Measurements from ENCODE around the gene SIKE1. TPM values are rescaled to one million over a fixed set of nuclear protein-coding genes. Genes with fewer than 3 reads are reported as not detected.

SIKE1 gene
- total RNA-seq, 1 donor from 2014 or later: 45.3 TPM

GRCh38 chr1:114771992-114772391 is 8.5 kb downstream of the SIKE1 start:
- H3K4me3 ChIP-seq (ENCODE audit: low read depth, low read length): no peak overlapping the region
- H3K36me3 ChIP-seq (ENCODE audit: control insufficient read depth, insufficient read depth, low read length): peaks cover 3% of the 10 kb centered on the region
- DNase-seq (ENCODE audit: low read depth): no peak
- H3K27me3 ChIP-seq (ENCODE audit: control insufficient read depth, insufficient read depth, low read length): no peaks in the 10 kb centered on the region
- TF ChIP-seq, protein P1, sequence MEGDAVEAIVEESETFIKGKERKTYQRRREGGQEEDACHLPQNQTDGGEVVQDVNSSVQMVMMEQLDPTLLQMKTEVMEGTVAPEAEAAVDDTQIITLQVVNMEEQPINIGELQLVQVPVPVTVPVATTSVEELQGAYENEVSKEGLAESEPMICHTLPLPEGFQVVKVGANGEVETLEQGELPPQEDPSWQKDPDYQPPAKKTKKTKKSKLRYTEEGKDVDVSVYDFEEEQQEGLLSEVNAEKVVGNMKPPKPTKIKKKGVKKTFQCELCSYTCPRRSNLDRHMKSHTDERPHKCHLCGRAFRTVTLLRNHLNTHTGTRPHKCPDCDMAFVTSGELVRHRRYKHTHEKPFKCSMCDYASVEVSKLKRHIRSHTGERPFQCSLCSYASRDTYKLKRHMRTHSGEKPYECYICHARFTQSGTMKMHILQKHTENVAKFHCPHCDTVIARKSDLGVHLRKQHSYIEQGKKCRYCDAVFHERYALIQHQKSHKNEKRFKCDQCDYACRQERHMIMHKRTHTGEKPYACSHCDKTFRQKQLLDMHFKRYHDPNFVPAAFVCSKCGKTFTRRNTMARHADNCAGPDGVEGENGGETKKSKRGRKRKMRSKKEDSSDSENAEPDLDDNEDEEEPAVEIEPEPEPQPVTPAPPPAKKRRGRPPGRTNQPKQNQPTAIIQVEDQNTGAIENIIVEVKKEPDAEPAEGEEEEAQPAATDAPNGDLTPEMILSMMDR (IDR thresholded peaks at IDR 0.05; ENCODE audit: insufficient read depth, low read length, severe bottlenecking): no peak
- FAIRE-seq: no peak

DNA sequence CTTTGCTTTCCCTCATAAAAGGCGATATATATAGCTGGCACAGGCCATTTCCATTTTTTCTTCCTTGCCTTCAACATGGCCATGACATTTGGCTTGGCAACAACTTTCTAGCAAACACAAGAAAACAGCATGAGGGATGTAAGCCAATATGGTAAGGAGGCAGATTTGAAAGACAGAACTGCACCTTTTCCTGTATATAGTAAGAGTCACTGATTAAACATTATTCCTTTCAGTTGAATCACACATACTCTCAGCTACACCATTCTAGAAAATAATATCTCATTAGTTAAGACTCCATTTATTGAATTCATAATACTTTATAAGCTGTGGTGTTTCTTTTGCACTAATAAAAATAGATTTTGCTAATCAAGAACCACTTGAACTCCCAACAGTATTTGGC is 9.5 kb downstream of the SIKE1 start:
- DNase-seq (ENCODE audit: low read depth) (peak; percentile 53), FAIRE-seq (no peak)
- Histone ChIP-seq H3K27me3 (ENCODE audit: control insufficient read depth, insufficient read depth, low read length) (no peaks in the 10 kb centered on the region), H3K36me3 (ENCODE audit: control insufficient read depth, insufficient read depth, low read length) (peaks cover 3% of the 10 kb centered on the region), H3K4me3 (ENCODE audit: low read depth, low read length) (no peak overlapping the region)
- TF ChIP-seq, protein P1 (IDR thresholded peaks at IDR 0.05; ENCODE audit: insufficient read depth, low read length, severe bottlenecking): no peak

GRCh38 chr1:114764689-114765088 is 15.8 kb downstream of the SIKE1 start:
- no peaks in the 10 kb centered on the region for H3K27me3 ChIP-seq (ENCODE audit: control insufficient read depth, insufficient read depth, low read length)
- TF ChIP-seq, protein P1 (IDR thresholded peaks at IDR 0.05; ENCODE audit: insufficient read depth, low read length, severe bottlenecking): no peak
- H3K36me3 ChIP-seq (ENCODE audit: control insufficient read depth, insufficient read depth, low read length): no peaks in the 10 kb centered on the region
- FAIRE-seq: no peak
- no peak overlapping the region for H3K4me3 ChIP-seq (ENCODE audit: low read depth, low read length)
- no peak for DNase-seq (ENCODE audit: low read depth)

DNA sequence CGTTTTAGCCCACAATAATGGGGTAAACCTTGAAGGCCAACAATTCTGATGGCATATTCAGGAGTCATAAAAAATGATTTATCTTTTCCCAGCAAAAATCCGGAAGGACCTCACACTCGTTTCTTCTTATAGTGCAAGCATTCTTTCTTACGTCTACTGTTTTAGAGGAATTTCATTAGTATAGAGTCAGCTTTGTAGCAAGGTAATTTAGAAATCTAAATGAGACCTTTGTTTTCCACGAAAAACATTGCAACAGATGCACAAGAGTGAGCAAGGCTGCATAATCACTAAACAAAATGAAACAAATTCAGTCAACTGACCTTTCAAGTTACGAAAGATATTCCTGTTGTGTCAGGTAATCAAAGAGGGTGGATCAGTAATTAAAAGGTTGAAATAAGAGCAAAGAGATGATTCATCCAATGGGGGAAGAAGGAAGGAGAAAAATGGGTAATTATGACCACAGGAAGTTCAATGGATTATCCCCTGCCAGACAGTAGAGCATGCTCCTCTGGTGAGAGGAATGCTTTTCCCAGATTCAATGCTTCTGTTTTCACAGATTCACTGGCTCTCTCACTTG is 22.1 kb downstream of the SIKE1 start:
- DNase-seq (ENCODE audit: low read depth): peak; percentile 76

GRCh38 chr1:114757455-114758255 is 22.8 kb downstream of the SIKE1 start, which contains the start of gene CSDE1:
CSDE1 (minus strand) TSS chr1:114757984; CDS start chr1:114739890, 18,094 bp downstream.
- Histone ChIP-seq H3K36me3 (ENCODE audit: control insufficient read depth, insufficient read depth, low read length) (no peaks in the 10 kb centered on the region), H3K27me3 (ENCODE audit: control insufficient read depth, insufficient read depth, low read length) (no peaks in the 10 kb centered on the region), H3K4me3 (ENCODE audit: low read depth, low read length) (peak within 1 kb of the TSS; percentile 67)
- peak; percentile 95 for DNase-seq (ENCODE audit: low read depth)
- FAIRE-seq: peak; percentile 97
- TF ChIP-seq, protein P1 (IDR thresholded peaks at IDR 0.05; ENCODE audit: insufficient read depth, low read length, severe bottlenecking): peak; percentile 65

More for the DNA sequence above, 22.1 kb downstream of the SIKE1 start:
- no peak for FAIRE-seq
- Histone ChIP-seq H3K36me3 (ENCODE audit: control insufficient read depth, insufficient read depth, low read length) (no peaks in the 10 kb centered on the region), H3K27me3 (ENCODE audit: control insufficient read depth, insufficient read depth, low read length) (no peaks in the 10 kb centered on the region), H3K4me3 (ENCODE audit: low read depth, low read length) (peak overlapping the region; percentile 67)
- TF ChIP-seq, protein P1 (IDR thresholded peaks at IDR 0.05; ENCODE audit: insufficient read depth, low read length, severe bottlenecking): no peak
